Fibroblast of lung (primary cell): ENCODE data around the gene RPS21. TPM values are rescaled to one million over a fixed set of nuclear protein-coding genes. Genes with fewer than 3 reads are reported as not detected.

ENCODE experiments used
- DNase-seq, 2 donors: peaks; one replicate each; pipeline versions ENCODE4 v3.0.0 to v3.0.0-alpha.2; 2010; ENCODE audit warnings: low read depth in 2 of 2
- H2AFZ ChIP-seq: 2 replicates; pipeline ENCODE4 v1.5.1; 2012; ENCODE audit warnings: low read length, control low read depth, inconsistent platforms
- H3K27ac ChIP-seq: 2 replicates; pipeline ENCODE4 v1.5.1; 2011; ENCODE audit warnings: low read length, control low read depth; ENCODE audit not compliant: insufficient read depth
- H3K27me3 ChIP-seq: 2 replicates; pipeline ENCODE4 v1.5.1; 2011; ENCODE audit warnings: mild to moderate bottlenecking, low read length; ENCODE audit not compliant: control insufficient read depth, insufficient read depth
- H3K36me3 ChIP-seq: 2 replicates; pipeline ENCODE4 v1.5.1; 2011; ENCODE audit warnings: low read length; ENCODE audit not compliant: control insufficient read depth, insufficient read depth
- H3K4me1 ChIP-seq: 2 replicates; pipeline ENCODE4 v1.5.1; 2011; ENCODE audit warnings: low read length; ENCODE audit not compliant: control insufficient read depth, insufficient read depth; ENCODE audit errors: extremely low read depth
- H3K4me2 ChIP-seq: 2 replicates; pipeline ENCODE4 v1.5.1; 2011; ENCODE audit warnings: low read length, control low read depth; ENCODE audit not compliant: insufficient read depth; ENCODE audit errors: extremely low read depth
- H3K4me3 ChIP-seq, 4 experiments: fragments of 200-600 bp in 1 of 4; sonication (generic) in 1 of 4; replicated peaks in 1 of 4; 2 replicates each; pipeline ENCODE4 v1.5.1; 2011 to 2016; ENCODE audit warnings: low read length in 4 of 4, low read depth in 3 of 4, mild to moderate bottlenecking in 3 of 4, control low read depth in 2 of 4, inconsistent platforms in 1 of 4, mixed read lengths in 1 of 4; ENCODE audit not compliant: insufficient read depth in 1 of 4; ENCODE audit errors: control extremely low read depth in 1 of 4
- H3K79me2 ChIP-seq: 2 replicates; pipeline ENCODE4 v1.5.1; 2012; ENCODE audit warnings: mild to moderate bottlenecking, low read length, inconsistent platforms; ENCODE audit not compliant: control insufficient read depth, insufficient read depth
- H3K9ac ChIP-seq: 2 replicates; pipeline ENCODE4 v1.5.1; 2011; ENCODE audit warnings: mild to moderate bottlenecking, low read length, control low read depth; ENCODE audit not compliant: insufficient read depth
- H3K9me3 ChIP-seq: 2 replicates; pipeline ENCODE4 v1.5.1; 2012; ENCODE audit warnings: low read depth, low read length; ENCODE audit not compliant: control insufficient read depth, insufficient read depth
- H4K20me1 ChIP-seq: 2 replicates; pipeline ENCODE4 v1.5.1; 2011; ENCODE audit warnings: low read length; ENCODE audit not compliant: control insufficient read depth, insufficient read depth; ENCODE audit errors: extremely low read depth
- EZH2 ChIP-seq: IDR thresholded peaks from 2 replicates; pipeline ENCODE4 v1.5.1; 2012; ENCODE audit warnings: low read length, control low read depth, mild to moderate bottlenecking; ENCODE audit errors: missing control alignments
- polyA plus RNA-seq, 2 donors: library from polyadenylated mRNA; depleted of rRNA in 1 of 2; stranded (reverse) in 1 of 2; unstranded in 1 of 2; fragments of >200 nt; gene quantifications; 2 replicates each; pipeline ENCODE4 v1.2.1, GENCODE V29; 2011 to 2012; ENCODE audit warnings: missing spikeins in 1 of 2
- total RNA-seq: library from RNA; depleted of rRNA; stranded (reverse); fragments of >200 nt; gene quantifications from 2 replicates; pipeline ENCODE4 v1.2.1, GENCODE V29; 2014
- TF ChIP-seq, protein P1 (sequence below), 2 donors: IDR thresholded peaks in 1 of 2; conservative IDR thresholded peaks in 1 of 2; 1 replicate in 1 of 2; 2 replicates in 1 of 2; pipeline ENCODE4 v1.5.1; 2011 to 2012; ENCODE audit warnings: low read length in 2 of 2, control low read depth in 1 of 2, inconsistent platforms in 1 of 2, low read depth in 1 of 2, mild to moderate bottlenecking in 1 of 2

The RPS21 gene
- total and polyA plus RNA-seq, 2 donors (not counting 1 experiment from before 2014, with no cell fraction given): 867 to 2,081 TPM

DNA sequence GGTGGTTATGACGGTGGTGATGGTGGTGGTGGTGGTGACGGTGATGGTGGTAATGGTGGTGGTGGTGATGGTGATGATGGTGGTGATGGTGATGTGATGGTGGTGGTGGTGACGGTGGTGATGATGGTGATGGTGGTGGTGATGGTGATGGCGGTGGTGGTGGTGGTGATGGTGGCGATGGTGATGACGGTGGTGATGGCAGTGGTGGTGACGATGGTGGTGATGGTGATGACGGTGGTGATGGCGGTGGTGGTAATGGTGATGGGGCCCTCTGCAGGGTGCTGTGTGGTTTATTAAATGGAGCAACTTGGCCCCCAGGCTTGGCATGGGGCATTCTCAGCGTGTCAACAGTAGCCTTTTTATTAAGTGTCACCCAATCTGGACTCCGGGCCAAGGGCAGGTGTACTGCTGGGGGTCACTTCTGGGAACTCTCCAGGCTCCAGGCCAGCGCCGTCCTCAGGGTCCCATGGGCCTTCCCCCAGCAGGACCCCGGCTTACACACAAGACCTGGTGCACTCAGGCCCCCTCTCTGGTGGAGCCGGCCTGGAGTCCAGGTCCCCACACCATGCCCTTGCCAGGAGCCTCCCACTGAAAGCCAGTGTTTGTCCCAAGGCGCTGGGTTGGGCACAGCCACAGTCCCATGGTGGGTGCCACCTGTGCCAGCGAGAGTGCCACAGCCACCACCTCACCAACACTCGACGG, 11.4 kb downstream of the RPS21 start:
- Histone ChIP-seq H3K27ac (no peak overlapping the region), H3K27me3 (no peaks in the 10 kb centered on the region), H3K4me3 (no peak overlapping the region), H3K79me2 (no peaks in the 10 kb centered on the region), H3K4me1 (no peaks in the 10 kb centered on the region), H3K4me2 (no peak overlapping the region), H3K9me3 (no peaks in the 10 kb centered on the region), H4K20me1 (no peaks in the 10 kb centered on the region), H3K9ac (no peak overlapping the region), H3K36me3 (peaks cover under 1% of the 10 kb centered on the region), H2AFZ (no peak overlapping the region)
- TF ChIP-seq EZH2: no peak
- TF ChIP-seq, protein P1, sequence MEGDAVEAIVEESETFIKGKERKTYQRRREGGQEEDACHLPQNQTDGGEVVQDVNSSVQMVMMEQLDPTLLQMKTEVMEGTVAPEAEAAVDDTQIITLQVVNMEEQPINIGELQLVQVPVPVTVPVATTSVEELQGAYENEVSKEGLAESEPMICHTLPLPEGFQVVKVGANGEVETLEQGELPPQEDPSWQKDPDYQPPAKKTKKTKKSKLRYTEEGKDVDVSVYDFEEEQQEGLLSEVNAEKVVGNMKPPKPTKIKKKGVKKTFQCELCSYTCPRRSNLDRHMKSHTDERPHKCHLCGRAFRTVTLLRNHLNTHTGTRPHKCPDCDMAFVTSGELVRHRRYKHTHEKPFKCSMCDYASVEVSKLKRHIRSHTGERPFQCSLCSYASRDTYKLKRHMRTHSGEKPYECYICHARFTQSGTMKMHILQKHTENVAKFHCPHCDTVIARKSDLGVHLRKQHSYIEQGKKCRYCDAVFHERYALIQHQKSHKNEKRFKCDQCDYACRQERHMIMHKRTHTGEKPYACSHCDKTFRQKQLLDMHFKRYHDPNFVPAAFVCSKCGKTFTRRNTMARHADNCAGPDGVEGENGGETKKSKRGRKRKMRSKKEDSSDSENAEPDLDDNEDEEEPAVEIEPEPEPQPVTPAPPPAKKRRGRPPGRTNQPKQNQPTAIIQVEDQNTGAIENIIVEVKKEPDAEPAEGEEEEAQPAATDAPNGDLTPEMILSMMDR (conservative IDR thresholded peaks at IDR 0.05 in 1 of 2, IDR thresholded peaks at IDR 0.05 in 1 of 2; ENCODE audit: low read depth in 1 of 2, low read length in 2 of 2): no peak
- no peak for DNase-seq

DNA sequence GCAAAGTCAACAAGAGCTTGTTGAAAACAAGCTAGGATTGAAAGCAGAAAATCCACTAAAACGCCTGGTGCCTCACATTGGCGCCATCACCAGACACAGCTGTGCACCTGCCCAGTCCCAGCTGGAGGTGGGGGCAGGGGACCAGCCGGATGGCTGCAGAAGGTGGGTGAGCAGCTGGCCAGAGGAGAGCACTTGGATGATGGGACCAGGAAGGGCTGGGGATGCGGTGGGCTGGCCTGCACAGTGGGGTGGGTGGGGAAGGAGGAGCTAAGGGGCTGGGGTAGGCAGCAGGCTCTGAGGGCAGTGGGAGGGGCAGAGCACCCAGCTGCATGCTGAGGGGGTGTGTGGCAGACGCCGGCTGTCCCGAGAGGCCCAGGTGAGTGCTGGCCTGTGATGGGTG, 13.1 kb downstream of the RPS21 start:
- Histone ChIP-seq H3K4me3 (no peak overlapping the region), H3K27me3 (no peaks in the 10 kb centered on the region)

DNA sequence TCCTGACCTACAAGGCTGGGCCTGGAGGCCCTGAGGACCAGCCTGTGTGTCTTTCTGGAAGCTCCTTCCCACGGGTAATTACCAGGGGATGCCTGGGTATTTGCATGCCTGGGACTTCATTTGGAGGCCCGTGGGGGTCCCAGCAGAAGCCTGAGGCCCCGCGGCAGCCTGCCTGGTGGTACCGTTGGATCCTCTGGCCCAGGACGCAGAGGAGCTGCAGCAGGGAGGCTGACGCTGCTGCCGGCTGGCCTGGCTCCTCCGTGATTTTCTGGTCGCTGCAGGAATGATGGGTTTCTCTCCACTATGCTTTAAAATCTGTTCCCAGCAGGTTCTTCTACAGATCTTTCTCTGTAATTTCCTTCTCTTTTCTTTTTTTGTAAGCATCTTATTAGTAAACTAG, 13.6 kb downstream of the RPS21 start:
- Histone ChIP-seq H4K20me1 (no peaks in the 10 kb centered on the region), H3K27ac (no peak overlapping the region), H3K27me3 (no peaks in the 10 kb centered on the region), H3K4me1 (peaks cover 2% of the 10 kb centered on the region), H3K9me3 (no peaks in the 10 kb centered on the region), H3K4me2 (no peak overlapping the region), H2AFZ (no peak overlapping the region), H3K79me2 (no peaks in the 10 kb centered on the region), H3K9ac (no peak overlapping the region), H3K4me3 (no peak overlapping the region), H3K36me3 (no peaks in the 10 kb centered on the region)
- no peak for TF ChIP-seq EZH2
- no peak for DNase-seq

More for the DNA sequence above, 13.1 kb downstream of the RPS21 start:
- DNase-seq: no peak
- H3K79me2 ChIP-seq: no peaks in the 10 kb centered on the region
- H3K4me2 ChIP-seq: no peak overlapping the region
- no peaks in the 10 kb centered on the region for H3K36me3 ChIP-seq
- H3K9ac ChIP-seq: no peak overlapping the region
- H3K4me1 ChIP-seq: no peaks in the 10 kb centered on the region
- H4K20me1 ChIP-seq: no peaks in the 10 kb centered on the region
- no peaks in the 10 kb centered on the region for H3K9me3 ChIP-seq
- no peak overlapping the region for H2AFZ ChIP-seq
- TF ChIP-seq, protein P1 (conservative IDR thresholded peaks at IDR 0.05 in 1 of 2, IDR thresholded peaks at IDR 0.05 in 1 of 2; ENCODE audit: low read depth in 1 of 2, low read length in 2 of 2): no peak
- TF ChIP-seq EZH2: no peak
- H3K27ac ChIP-seq: no peak overlapping the region
